Hepatocyte (in vitro differentiated cells): ENCODE results near the gene ANGPT4.

Experiments used
- EZH2phosphoT487 ChIP-seq: fragments of 200-600 bp; sonication (generic); IDR thresholded peaks from one replicate; pipeline ENCODE4 v1.6.1; 2018; ENCODE audit warnings: antibody characterized with exemption, mild to moderate bottlenecking, low read depth, moderate library complexity; ENCODE audit not compliant: unreplicated experiment, severe bottlenecking
- TF ChIP-seq, protein P1 (sequence below): fragments of 200-600 bp; sonication (generic); IDR thresholded peaks from 2 replicates; pipeline ENCODE4 v1.5.1; 2016; ENCODE audit warnings: antibody characterized with exemption, mild to moderate bottlenecking; ENCODE audit not compliant: poor library complexity

DNA sequence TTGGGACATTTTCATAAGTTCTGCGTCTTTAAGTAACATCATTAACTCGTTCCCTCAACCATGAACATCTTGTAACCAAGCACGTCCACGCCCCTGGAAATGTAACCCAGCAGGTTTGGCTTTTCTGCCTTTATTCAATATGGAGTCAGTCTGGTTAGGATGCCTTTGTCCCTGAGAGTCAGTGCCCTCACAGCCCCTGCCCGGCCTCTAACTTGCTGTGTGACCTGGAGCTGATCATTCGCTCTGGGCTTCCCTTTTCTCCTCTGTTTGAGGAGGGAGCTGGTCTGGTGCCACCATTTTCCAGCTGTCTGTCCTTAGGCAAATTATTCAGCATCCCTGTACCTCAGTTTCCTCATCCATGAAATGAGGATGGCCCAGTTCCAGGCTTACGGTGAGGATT is 26.5 kb upstream of the ANGPT4 start:
- TF ChIP-seq EZH2phosphoT487: no peak
- TF ChIP-seq, protein P1, sequence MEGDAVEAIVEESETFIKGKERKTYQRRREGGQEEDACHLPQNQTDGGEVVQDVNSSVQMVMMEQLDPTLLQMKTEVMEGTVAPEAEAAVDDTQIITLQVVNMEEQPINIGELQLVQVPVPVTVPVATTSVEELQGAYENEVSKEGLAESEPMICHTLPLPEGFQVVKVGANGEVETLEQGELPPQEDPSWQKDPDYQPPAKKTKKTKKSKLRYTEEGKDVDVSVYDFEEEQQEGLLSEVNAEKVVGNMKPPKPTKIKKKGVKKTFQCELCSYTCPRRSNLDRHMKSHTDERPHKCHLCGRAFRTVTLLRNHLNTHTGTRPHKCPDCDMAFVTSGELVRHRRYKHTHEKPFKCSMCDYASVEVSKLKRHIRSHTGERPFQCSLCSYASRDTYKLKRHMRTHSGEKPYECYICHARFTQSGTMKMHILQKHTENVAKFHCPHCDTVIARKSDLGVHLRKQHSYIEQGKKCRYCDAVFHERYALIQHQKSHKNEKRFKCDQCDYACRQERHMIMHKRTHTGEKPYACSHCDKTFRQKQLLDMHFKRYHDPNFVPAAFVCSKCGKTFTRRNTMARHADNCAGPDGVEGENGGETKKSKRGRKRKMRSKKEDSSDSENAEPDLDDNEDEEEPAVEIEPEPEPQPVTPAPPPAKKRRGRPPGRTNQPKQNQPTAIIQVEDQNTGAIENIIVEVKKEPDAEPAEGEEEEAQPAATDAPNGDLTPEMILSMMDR: no peak
